ENCODE data around the gene SLC30A4.

DNA sequence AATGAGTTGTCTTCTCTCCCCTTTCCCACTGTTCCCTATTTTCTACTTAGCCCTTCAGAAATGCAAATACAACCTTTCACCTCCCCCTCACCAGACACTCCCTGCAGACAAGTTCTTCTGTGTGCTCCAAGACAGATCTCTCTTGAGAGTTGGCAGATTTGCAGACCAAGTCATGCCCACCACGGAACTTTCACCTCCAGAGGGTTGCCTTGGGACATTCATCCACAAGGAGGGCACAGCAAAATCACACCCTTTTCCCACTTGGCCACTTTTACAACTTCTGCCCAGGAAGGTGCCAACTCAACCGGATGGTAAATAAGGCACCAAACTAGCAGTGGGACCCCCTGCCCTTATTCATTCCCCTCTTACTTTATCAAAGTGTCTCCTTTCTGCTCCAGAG is 53.5 kb downstream of the SLC30A4 start:
- TF ChIP-seq EP300 (IDR thresholded peaks at IDR 0.05) (no peak), POLR2A (IDR thresholded peaks at IDR 0.05) (no peak)
- TF ChIP-seq, protein P1, sequence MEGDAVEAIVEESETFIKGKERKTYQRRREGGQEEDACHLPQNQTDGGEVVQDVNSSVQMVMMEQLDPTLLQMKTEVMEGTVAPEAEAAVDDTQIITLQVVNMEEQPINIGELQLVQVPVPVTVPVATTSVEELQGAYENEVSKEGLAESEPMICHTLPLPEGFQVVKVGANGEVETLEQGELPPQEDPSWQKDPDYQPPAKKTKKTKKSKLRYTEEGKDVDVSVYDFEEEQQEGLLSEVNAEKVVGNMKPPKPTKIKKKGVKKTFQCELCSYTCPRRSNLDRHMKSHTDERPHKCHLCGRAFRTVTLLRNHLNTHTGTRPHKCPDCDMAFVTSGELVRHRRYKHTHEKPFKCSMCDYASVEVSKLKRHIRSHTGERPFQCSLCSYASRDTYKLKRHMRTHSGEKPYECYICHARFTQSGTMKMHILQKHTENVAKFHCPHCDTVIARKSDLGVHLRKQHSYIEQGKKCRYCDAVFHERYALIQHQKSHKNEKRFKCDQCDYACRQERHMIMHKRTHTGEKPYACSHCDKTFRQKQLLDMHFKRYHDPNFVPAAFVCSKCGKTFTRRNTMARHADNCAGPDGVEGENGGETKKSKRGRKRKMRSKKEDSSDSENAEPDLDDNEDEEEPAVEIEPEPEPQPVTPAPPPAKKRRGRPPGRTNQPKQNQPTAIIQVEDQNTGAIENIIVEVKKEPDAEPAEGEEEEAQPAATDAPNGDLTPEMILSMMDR (IDR thresholded peaks at IDR 0.05) = no peak

All from tibial nerve (tissue), 4 donors.